ENCODE data around the gene CATSPER2.
"Not testable (repeated sequence)": the region's sequence is repeated elsewhere in the genome, so short reads cannot be mapped to it uniquely, and the experiment has no call there.

DNA sequence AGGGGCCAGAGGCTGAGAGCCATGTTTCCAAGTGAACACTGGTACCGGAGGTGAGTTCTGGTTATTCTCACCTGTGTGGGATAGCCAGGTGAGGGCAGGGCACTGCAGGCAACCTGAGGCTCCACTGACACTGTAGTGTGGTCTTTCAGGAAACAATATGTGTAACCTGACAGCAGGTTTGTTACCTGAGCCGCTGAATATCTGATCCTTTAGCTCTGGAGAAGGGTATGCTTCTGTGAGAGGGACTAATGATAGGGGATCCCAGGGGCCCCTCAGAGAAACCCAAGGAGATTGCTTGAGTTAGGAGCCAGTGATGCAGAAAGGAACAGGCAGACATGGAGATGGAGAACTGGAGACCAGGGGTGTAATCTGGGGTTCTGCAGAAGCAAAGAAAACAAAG lies 29.9 kb downstream of the CATSPER2 start, which contains the start of gene STRC:
- TF ChIP-seq POLR2AphosphoS5 (IDR thresholded peaks at IDR 0.05): not testable (repeated sequence)
- TF ChIP-seq, protein P1, sequence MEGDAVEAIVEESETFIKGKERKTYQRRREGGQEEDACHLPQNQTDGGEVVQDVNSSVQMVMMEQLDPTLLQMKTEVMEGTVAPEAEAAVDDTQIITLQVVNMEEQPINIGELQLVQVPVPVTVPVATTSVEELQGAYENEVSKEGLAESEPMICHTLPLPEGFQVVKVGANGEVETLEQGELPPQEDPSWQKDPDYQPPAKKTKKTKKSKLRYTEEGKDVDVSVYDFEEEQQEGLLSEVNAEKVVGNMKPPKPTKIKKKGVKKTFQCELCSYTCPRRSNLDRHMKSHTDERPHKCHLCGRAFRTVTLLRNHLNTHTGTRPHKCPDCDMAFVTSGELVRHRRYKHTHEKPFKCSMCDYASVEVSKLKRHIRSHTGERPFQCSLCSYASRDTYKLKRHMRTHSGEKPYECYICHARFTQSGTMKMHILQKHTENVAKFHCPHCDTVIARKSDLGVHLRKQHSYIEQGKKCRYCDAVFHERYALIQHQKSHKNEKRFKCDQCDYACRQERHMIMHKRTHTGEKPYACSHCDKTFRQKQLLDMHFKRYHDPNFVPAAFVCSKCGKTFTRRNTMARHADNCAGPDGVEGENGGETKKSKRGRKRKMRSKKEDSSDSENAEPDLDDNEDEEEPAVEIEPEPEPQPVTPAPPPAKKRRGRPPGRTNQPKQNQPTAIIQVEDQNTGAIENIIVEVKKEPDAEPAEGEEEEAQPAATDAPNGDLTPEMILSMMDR (IDR thresholded peaks at IDR 0.05): not testable (repeated sequence)

Measured in prostate gland (tissue), 2 donors.